PFSK-1 (cell line): ENCODE results near the gene OSBPL6.

Experiments used
- FOXP2 ChIP-seq: optimal IDR thresholded peaks from 2 replicates; pipeline ENCODE3; 2011; ENCODE audit warnings: borderline replicate concordance, control low read depth, inconsistent platforms; ENCODE audit not compliant: insufficient read depth; ENCODE audit errors: extremely low read length, extremely low read depth
- REST ChIP-seq, 2 experiments: IDR thresholded peaks; 2 replicates each; pipeline versions ENCODE4 v1.6.1 to v1.8.0; 2011 to 2012; ENCODE audit warnings: low read depth in 2 of 2, low read length in 2 of 2, control low read depth in 1 of 2, inconsistent platforms in 1 of 2, mild to moderate bottlenecking in 1 of 2, moderate library complexity in 1 of 2; ENCODE audit not compliant: insufficient read depth in 1 of 2

DNA sequence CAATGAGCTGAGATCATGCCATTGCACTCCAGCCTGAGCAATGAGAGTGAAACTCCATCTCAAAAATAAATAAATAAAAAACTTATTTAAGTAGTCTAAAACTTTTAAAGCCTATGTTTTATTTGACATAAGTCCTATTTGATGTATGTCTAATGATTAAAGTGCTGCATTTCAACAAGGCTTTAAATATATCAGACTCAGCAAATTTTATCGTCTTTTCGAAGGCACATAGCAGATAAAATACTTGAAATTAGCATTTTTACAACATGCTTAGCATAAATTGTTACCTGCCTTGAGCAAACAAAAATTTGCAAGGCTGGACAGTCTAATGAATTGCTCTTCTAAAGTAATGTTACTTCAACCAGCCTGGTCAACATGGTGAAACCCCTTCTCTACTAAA, 170.8 kb downstream of the OSBPL6 start:
- TF ChIP-seq REST (IDR thresholded peaks at IDR 0.05; ENCODE audit: insufficient read depth in 1 of 2, low read depth in 2 of 2, low read length in 2 of 2) (no peak), FOXP2 (no peak)
